Lower leg skin (tissue), 3 donors: Measurements from ENCODE around the gene ZNF823.
"Not testable (repeated sequence)": the region's sequence is repeated elsewhere in the genome, so short reads cannot be mapped to it uniquely, and the experiment has no call there.

Source experiments
- POLR2A ChIP-seq, 2 donors: fragments of 450-650 bp; IDR thresholded peaks; one replicate each; pipeline ENCODE4 v1.6.1; 2016 to 2017; ENCODE audit warnings: antibody characterized with exemption in 2 of 2, mild to moderate bottlenecking in 1 of 2, moderate library complexity in 1 of 2
- TF ChIP-seq, protein P1 (sequence below), 3 donors: fragments of 450-650 bp; IDR thresholded peaks; one replicate each; pipeline ENCODE4 v1.5.1; 2016; ENCODE audit warnings: antibody characterized with exemption in 3 of 3, mild to moderate bottlenecking in 3 of 3, moderate library complexity in 2 of 3

DNA sequence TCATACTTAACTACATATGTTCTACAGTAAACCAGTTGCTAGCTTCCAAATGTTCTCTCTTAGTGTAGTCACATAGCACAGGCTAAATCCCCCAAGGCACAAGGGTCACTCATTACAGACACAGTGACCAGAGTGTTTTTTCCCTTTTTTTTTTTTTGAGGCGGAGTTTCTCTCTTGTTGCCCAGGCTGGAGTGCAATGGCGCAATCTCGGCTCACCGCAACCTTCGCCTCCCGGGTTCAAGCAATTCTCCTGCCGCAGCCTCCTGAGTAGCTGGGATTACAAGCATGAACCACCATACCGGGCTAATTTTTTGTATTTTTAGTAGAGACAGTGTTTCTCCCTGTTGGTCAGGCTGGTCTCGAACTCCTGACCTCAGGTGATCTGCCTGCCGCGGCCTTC, 37.9 kb upstream of the ZNF823 start:
- TF ChIP-seq, protein P1, sequence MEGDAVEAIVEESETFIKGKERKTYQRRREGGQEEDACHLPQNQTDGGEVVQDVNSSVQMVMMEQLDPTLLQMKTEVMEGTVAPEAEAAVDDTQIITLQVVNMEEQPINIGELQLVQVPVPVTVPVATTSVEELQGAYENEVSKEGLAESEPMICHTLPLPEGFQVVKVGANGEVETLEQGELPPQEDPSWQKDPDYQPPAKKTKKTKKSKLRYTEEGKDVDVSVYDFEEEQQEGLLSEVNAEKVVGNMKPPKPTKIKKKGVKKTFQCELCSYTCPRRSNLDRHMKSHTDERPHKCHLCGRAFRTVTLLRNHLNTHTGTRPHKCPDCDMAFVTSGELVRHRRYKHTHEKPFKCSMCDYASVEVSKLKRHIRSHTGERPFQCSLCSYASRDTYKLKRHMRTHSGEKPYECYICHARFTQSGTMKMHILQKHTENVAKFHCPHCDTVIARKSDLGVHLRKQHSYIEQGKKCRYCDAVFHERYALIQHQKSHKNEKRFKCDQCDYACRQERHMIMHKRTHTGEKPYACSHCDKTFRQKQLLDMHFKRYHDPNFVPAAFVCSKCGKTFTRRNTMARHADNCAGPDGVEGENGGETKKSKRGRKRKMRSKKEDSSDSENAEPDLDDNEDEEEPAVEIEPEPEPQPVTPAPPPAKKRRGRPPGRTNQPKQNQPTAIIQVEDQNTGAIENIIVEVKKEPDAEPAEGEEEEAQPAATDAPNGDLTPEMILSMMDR (IDR thresholded peaks at IDR 0.05) = not testable (repeated sequence)
- not testable (repeated sequence) for TF ChIP-seq POLR2A (IDR thresholded peaks at IDR 0.05)
